Testis (tissue), 3 donors: ENCODE data around the gene AMOTL2. TPM values are rescaled to one million over a fixed set of nuclear protein-coding genes. Genes with fewer than 3 reads are reported as not detected.

Experiments
- DNase-seq: peaks from one replicate; pipeline ENCODE4 v3.0.0-alpha.2; 2019
- H3K27ac ChIP-seq, 2 donors: fragments of 200-600 bp; sonication (generic); one replicate each; pipeline ENCODE4 v1.5.1; 2019
- H3K27me3 ChIP-seq: fragments of 200-600 bp; sonication (generic); one replicate; pipeline ENCODE4 v1.5.1; 2019
- H3K36me3 ChIP-seq: fragments of 200-600 bp; sonication (generic); one replicate; pipeline ENCODE4 v1.5.1; 2017; ENCODE audit warnings: low read depth; ENCODE audit errors: missing control alignments
- H3K4me1 ChIP-seq: fragments of 200-600 bp; sonication (generic); one replicate; pipeline ENCODE4 v1.5.1; 2019
- H3K4me3 ChIP-seq, 2 donors: fragments of 200-600 bp; sonication (generic); one replicate each; pipeline ENCODE4 v1.5.1; 2017 to 2019
- H3K9me3 ChIP-seq: fragments of 200-600 bp; sonication (generic); one replicate; pipeline ENCODE4 v1.5.1; 2017
- POLR2A ChIP-seq: fragments of 450-650 bp; IDR thresholded peaks from one replicate; pipeline ENCODE4 v1.6.1; 2017; ENCODE audit warnings: antibody characterized with exemption, mild to moderate bottlenecking, moderate library complexity
- whole genome bisulfite sequencing, 2 donors: methylation state at CpG; one replicate each; pipeline ENCODE4 v1.1.5; 2018; 5-methylcytosine and 5-hydroxymethylcytosine counted together
- intact Hi-C: fragments of 100-400 bp; cut with DNase I; formaldehyde crosslinking; loops from one replicate; pipeline ENCODE4 v1.15.1; 2023; ENCODE audit warnings: low total_unique reads
- polyA plus RNA-seq: library from polyadenylated mRNA; stranded (reverse); fragments of 350-450 nt; fragmentation: Illumina TruSeq; extraction: RNeasy Lipid Tissue Mini Kit (QIAGEN cat#74804); gene quantifications from one replicate; pipeline ENCODE4 v1.2.3, GENCODE V29; 2014; ENCODE audit warnings: low read depth, low replicate concordance; ENCODE audit not compliant: insufficient read depth
- total RNA-seq, 2 donors: library from RNA; depleted of rRNA; stranded (reverse); fragments of >200 nt; gene quantifications; one replicate each; pipeline ENCODE4 v1.2.3, GENCODE V29; 2016
- TF ChIP-seq, protein P1 (sequence below), 3 experiments: fragments of 450-650 bp in 2 of 3; fragments of 200-600 bp in 1 of 3; sonication (generic) in 1 of 3; IDR thresholded peaks; one replicate each; pipeline ENCODE4 v1.5.1; 2016 to 2019; ENCODE audit warnings: antibody characterized with exemption in 3 of 3, mild to moderate bottlenecking in 2 of 3, moderate library complexity in 1 of 3

Gene AMOTL2
- total and polyA plus RNA-seq, 3 donors from 2014 or later: 19.6 to 61.0 (median 35.8) TPM

DNA sequence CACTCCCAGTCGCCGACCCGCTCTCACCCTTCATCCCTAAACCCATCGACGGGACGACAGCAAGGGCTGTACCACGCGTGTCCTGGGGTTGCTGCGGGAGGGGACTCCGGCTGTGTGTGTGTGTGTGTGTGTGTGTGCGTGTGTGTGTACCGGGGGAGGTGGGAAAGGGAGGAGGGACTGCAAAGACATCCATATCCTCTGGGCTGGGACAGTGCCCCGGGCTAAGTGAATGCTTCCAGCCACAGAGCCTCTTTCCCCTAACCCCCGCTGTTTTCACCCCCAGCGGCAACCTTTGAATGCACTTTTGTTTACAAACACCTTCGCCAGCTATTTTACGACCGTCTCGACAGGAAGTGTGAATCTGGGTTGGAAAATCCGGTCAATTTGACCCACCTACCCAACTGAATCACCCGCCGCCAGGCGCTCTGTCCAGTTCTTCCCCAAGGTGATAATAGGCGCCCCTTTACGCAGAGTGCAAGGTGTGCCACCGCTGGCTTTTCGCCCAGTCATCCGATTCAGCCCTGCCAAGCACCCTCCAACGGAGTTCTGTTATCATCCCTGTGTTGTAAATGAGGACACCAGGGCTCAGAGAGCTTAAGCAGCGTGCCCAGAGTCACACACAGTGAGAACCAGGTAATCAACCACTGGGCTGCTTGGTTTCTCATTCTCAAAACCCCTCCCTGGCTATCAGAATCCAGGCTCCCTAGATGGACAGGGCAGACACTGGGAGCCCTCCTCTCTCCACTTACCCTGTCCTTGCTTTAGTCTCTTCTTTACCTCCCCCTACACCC lies 739 bp upstream of the AMOTL2 start:
- Histone ChIP-seq H3K4me3 (peak overlapping the region; percentile 76 to 83), H3K4me1 (peaks cover 18% of the 10 kb centered on the region), H3K27ac (peak overlapping the region; percentile 90 to 94), H3K9me3 (no peaks in the 10 kb centered on the region), H3K27me3 (no peaks in the 10 kb centered on the region), H3K36me3 (no peaks in the 10 kb centered on the region)
- TF ChIP-seq, protein P1, sequence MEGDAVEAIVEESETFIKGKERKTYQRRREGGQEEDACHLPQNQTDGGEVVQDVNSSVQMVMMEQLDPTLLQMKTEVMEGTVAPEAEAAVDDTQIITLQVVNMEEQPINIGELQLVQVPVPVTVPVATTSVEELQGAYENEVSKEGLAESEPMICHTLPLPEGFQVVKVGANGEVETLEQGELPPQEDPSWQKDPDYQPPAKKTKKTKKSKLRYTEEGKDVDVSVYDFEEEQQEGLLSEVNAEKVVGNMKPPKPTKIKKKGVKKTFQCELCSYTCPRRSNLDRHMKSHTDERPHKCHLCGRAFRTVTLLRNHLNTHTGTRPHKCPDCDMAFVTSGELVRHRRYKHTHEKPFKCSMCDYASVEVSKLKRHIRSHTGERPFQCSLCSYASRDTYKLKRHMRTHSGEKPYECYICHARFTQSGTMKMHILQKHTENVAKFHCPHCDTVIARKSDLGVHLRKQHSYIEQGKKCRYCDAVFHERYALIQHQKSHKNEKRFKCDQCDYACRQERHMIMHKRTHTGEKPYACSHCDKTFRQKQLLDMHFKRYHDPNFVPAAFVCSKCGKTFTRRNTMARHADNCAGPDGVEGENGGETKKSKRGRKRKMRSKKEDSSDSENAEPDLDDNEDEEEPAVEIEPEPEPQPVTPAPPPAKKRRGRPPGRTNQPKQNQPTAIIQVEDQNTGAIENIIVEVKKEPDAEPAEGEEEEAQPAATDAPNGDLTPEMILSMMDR (IDR thresholded peaks at IDR 0.05): no peak
- no peak for TF ChIP-seq POLR2A
- DNase-seq: peak; percentile 55
- WGBS, 2 donors: 11 to 12% methylated on average over 15 to 30 of the region's 30 CpGs
- intact Hi-C loops: loop anchor here (5.0 kb wide), 1 partner anchor 87 kb away; no protein-coding TSS in a partner anchor

DNA sequence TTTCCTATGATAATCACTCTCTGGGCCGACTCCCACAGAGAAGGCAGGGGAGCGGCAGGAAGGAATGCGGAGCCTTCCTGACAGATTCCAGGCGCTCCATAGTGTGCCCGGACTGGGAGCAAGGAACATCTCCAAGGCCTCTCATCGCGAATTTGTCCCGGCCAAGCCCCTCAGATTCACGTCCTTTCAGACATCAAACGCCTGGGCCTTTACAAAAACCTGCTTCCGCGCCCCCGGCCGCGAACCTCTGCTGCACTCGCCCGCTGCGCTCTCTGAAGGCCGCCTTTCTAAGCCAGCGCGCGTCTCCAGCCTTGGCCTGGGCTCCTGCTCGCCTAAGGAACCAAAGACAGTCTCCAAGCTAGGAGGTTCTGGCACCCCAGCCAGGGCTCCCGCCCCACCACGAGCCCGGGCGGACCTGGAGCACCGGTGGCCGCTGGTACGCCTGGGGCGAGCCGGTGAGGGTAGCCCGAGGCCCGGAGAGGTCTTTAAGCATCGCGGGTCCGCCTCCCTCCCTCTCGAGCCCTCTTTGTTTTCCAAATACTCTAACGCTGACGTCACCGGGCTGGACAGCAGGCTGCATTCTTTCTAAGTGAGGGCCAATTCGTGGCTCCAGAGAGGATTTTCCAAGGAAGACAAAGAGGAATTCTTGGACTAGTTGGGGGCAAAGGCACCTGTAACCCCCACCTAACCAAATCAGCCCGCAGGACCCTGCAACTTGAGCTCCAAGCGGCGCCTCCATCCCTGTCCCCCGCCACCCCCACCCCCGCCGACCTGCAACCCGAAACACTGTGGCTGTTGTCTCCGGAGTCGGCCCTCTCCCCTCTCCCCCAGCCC lies 759 bp downstream of the AMOTL2 start:
- peaks cover 18% of the 10 kb centered on the region for H3K4me1 ChIP-seq
- no peak for TF ChIP-seq POLR2A
- TF ChIP-seq, protein P1 (IDR thresholded peaks at IDR 0.05): no peak
- no peaks in the 10 kb centered on the region for H3K36me3 ChIP-seq
- intact Hi-C loops: loop anchor here (5.0 kb wide), 1 partner anchor 89 kb away; no protein-coding TSS in a partner anchor
- no peaks in the 10 kb centered on the region for H3K27me3 ChIP-seq
- peak overlapping the region; percentile 76 to 83 for H3K4me3 ChIP-seq
- H3K27ac ChIP-seq: peak overlapping the region; percentile 90 to 94
- 2 to 4% methylated on average over 30 to 50 of the region's 51 CpGs for WGBS, 2 donors
- no peaks in the 10 kb centered on the region for H3K9me3 ChIP-seq
- DNase-seq: peak; percentile 88

DNA sequence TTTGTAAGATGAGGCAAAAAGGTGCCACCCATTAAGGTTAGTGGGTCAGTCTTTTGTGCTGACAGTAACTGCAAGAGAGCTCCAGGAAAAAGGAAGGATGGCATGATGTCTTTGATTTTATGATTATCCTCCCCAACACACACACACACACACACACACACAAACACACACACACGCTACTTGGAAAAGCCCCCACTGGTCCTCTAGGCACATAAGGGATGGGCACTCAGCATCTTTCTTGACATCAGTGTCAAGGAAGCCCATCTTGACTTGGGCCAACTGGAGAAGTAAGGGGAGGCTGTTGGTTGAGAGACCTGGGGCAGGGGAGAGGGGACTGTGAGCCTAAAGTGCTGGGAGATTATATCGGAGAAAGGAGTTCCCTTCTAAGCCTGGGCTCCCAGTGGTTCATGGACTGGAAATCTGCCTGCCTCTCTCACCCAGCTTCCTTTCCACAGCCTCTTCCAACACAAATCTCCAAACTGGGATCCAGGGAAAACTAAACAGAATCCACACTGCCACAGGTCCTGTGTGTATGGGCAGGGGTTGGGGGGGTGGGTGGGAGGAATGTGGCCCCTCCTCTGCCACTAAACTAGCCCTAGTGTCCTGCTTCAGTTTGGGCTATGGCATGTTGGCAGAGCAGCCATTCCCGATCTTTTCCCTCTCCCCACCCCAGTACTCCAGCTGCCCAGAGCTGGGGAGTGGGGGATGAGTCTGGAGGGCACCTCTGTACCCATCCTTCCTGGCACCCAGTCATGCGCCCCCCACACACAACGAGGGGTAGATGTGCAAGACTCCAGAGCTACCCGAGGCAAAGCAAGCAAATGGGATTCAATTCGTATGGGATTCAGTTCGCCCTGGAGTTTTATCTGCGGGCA lies 1.6 kb downstream of the AMOTL2 start:
- WGBS, 2 donors: 12 to 18% methylated on average over 8 to 9 of the region's 9 CpGs
- H3K4me1 ChIP-seq: peaks cover 19% of the 10 kb centered on the region
- DNase-seq: no peak
- TF ChIP-seq POLR2A: no peak
- TF ChIP-seq, protein P1 (IDR thresholded peaks at IDR 0.05): no peak
- intact Hi-C loops: loop anchor here (5.0 kb wide), 1 partner anchor 90 kb away; no protein-coding TSS in a partner anchor
- no peaks in the 10 kb centered on the region for H3K9me3 ChIP-seq
- peak overlapping the region; percentile 90 to 94 for H3K27ac ChIP-seq
- no peaks in the 10 kb centered on the region for H3K27me3 ChIP-seq
- H3K4me3 ChIP-seq: peak overlapping the region; percentile 76 to 83
- no peaks in the 10 kb centered on the region for H3K36me3 ChIP-seq

DNA sequence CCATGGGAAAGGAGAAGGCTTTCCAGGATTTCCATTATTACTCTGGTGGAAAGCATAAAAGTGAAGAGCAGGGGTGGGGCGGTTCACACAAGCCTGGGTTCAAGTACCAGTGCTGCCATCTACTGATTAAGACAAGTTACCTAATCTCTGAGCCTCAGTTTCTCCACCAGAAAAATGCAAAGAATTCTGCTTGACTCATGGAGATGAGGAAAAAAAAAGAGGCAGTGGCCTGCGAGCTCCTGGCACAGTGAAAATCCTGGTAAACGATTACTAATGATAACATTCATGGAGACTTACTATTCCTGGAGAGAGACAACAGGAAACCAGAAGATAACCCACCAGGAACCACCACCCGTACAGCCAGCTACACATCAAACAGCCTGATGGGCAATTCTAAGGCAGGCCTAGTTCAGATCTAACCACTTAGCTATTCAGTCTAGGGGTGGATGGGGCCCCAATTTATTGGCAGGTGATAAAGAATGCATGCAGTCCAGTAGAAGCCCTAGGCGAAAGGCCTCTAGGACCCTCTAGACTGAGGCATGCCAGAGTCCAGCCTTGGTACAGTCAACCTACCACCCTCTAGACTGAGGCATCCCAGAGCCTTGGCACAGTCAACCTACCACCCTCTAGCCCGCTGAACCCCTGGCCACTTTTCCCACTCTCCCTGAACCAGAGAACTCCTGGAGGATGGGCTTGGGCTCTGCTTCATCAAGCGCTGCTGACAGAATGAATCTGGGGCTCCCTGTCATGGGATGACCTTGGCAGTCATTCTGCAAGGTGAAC lies 2.5 kb downstream of the AMOTL2 start:
- H3K9me3 ChIP-seq: no peaks in the 10 kb centered on the region
- no peak overlapping the region for H3K4me3 ChIP-seq
- no peak overlapping the region for H3K27ac ChIP-seq
- no peak for TF ChIP-seq POLR2A
- TF ChIP-seq, protein P1 (IDR thresholded peaks at IDR 0.05): no peak
- no peaks in the 10 kb centered on the region for H3K36me3 ChIP-seq
- WGBS, 2 donors: 74 to 75% methylated on average over 7 of the region's 7 CpGs
- intact Hi-C loops: loop anchor here (5.0 kb wide), 1 partner anchor 91 kb away; no protein-coding TSS in a partner anchor
- H3K27me3 ChIP-seq: no peaks in the 10 kb centered on the region
- peaks cover 26% of the 10 kb centered on the region for H3K4me1 ChIP-seq
- DNase-seq: no peak
